HCT116 (cell line): Measurements from ENCODE around the gene PLG. TPM values are rescaled to one million over a fixed set of nuclear protein-coding genes. Genes with fewer than 3 reads are reported as not detected.

ENCODE experiments used
- ATAC-seq: fragments of 200-7000 bp; cut with Tn5 transposase; 2 replicates; pipeline ENCODE4 v1.9.1; 2020; ENCODE audit warnings: mild to moderate bottlenecking, moderate library complexity
- BruUV-seq: library from RNA; stranded (reverse); fragments of 400-500 nt; replicated peaks from 2 replicates; lab custom pipeline; 2021; lab: Mats Ljungman, UMichigan
- CTCF ChIA-PET: fragments of 300-600 bp; sonication (Branson Sonifier 250); formaldehyde crosslinking; loops from one replicate; lab custom pipeline; 2021; ENCODE audit warnings: antibody characterized with exemption; lab: Charles Lee
- POLR2A ChIA-PET: fragments of 300-600, 350-600 bp; sonication (Branson Sonifier 250); formaldehyde crosslinking; loops from one replicate; lab custom pipeline; 2021; ENCODE audit warnings: antibody characterized with exemption; lab: Charles Lee
- RAD21 ChIA-PET, 2 experiments: fragments of 300-600 bp; sonication (Branson Sonifier 250); formaldehyde crosslinking; loops; one replicate each; lab custom pipeline; 2023; ENCODE audit warnings: low total read pairs in 2 of 2; ENCODE audit not compliant: uncharacterized antibody in 2 of 2, unreplicated experiment in 2 of 2, low non-redundant PET in 1 of 2; lab: Charles Lee
- DNase-seq: peaks from one replicate; pipeline ENCODE4 v3.0.0-alpha.2; 2010; ENCODE audit warnings: low read depth, low spot score
- H2AFZ ChIP-seq: fragments of 200-600 bp; shearing (Covaris generic), sonication (generic); 2 replicates; pipeline ENCODE4 v1.6.1; 2017; ENCODE audit warnings: low read depth, mixed run types, mixed read lengths, antibody characterized with exemption, low read length; ENCODE audit not compliant: poor library complexity, severe bottlenecking
- H3K27ac ChIP-seq: 2 replicates; pipeline ENCODE4 v1.5.1; 2012; ENCODE audit warnings: low read depth, low read length
- H3K27me3 ChIP-seq: fragments of 200-600 bp; sonication (generic); 2 replicates; pipeline ENCODE4 v1.6.1; 2016; ENCODE audit warnings: mixed run types, low read length, mixed read lengths; ENCODE audit not compliant: insufficient read depth
- H3K36me3 ChIP-seq, 2 experiments: fragments of 200-500 bp in 1 of 2; fragments of 200-600 bp in 1 of 2; sonication (Bioruptor generic) in 1 of 2; sonication (generic) in 1 of 2; 2 replicates each; pipeline versions ENCODE4 v1.5.1 to v1.6.1; 2014 to 2016; ENCODE audit warnings: low read length in 2 of 2, inconsistent platforms in 1 of 2, mixed read lengths in 1 of 2, mixed run types in 1 of 2; ENCODE audit not compliant: insufficient read depth in 2 of 2, control insufficient read depth in 1 of 2
- H3K4me1 ChIP-seq, 2 experiments: fragments of 200-600 bp in 1 of 2; sonication (generic) in 1 of 2; 2 replicates each; pipeline versions ENCODE4 v1.5.1 to v1.6.1; 2012 to 2017; ENCODE audit warnings: low read length in 2 of 2, inconsistent platforms in 1 of 2, mild to moderate bottlenecking in 1 of 2, mixed read lengths in 1 of 2, mixed run types in 1 of 2, moderate library complexity in 1 of 2; ENCODE audit not compliant: insufficient read depth in 2 of 2, control insufficient read depth in 1 of 2
- H3K4me2 ChIP-seq: fragments of 200-600 bp; sonication (generic); 2 replicates; pipeline ENCODE4 v1.6.1; 2017; ENCODE audit warnings: mixed run types, low read length, mixed read lengths
- H3K4me3 ChIP-seq, 2 experiments: fragments of 200-600 bp in 1 of 2; sonication (generic) in 1 of 2; replicated peaks in 1 of 2; 2 replicates each; pipeline ENCODE4 v1.5.1; 2011 to 2016; ENCODE audit warnings: low read length in 2 of 2, control low read depth in 1 of 2, low read depth in 1 of 2, mild to moderate bottlenecking in 1 of 2, mixed read lengths in 1 of 2, mixed run types in 1 of 2
- H3K79me2 ChIP-seq: fragments of 200-600 bp; sonication (generic); 2 replicates; pipeline ENCODE4 v1.6.1; 2017; ENCODE audit warnings: mild to moderate bottlenecking, mixed run types, low read length, moderate library complexity, mixed read lengths; ENCODE audit not compliant: insufficient read depth
- H3K9ac ChIP-seq: fragments of 200-600 bp; sonication (generic); 2 replicates; pipeline ENCODE4 v1.6.1; 2016; ENCODE audit warnings: low read length, mixed read lengths
- H3K9me2 ChIP-seq: fragments of 200-600 bp; sonication (generic), shearing (Covaris generic); 2 replicates; pipeline ENCODE4 v1.6.1; 2017; ENCODE audit warnings: mixed run types, mild to moderate bottlenecking, moderate library complexity; ENCODE audit not compliant: insufficient read depth
- H3K9me3 ChIP-seq, 2 experiments: fragments of 200-500 bp in 1 of 2; fragments of 200-600 bp in 1 of 2; sonication (Bioruptor generic) in 1 of 2; sonication (generic) in 1 of 2; 2 replicates each; pipeline ENCODE4 v1.6.1; 2014 to 2017; ENCODE audit warnings: low read length in 2 of 2, mixed read lengths in 2 of 2, inconsistent platforms in 1 of 2, low read depth in 1 of 2, mild to moderate bottlenecking in 1 of 2, mixed run types in 1 of 2, moderate library complexity in 1 of 2; ENCODE audit not compliant: control insufficient read depth in 1 of 2, insufficient read depth in 1 of 2
- H4K20me1 ChIP-seq: fragments of 200-600 bp; sonication (generic), shearing (Covaris generic); 2 replicates; pipeline ENCODE4 v1.6.1; 2017; ENCODE audit warnings: mixed run types, mild to moderate bottlenecking, moderate library complexity; ENCODE audit not compliant: insufficient read depth
- ELF1 ChIP-seq: IDR thresholded peaks from 2 replicates; pipeline ENCODE4 v1.6.1; 2012; ENCODE audit warnings: low read depth, borderline replicate concordance
- EZH2phosphoT487 ChIP-seq: fragments of 200-600 bp; IDR thresholded peaks from 2 replicates; pipeline ENCODE4 v1.6.1; 2018; ENCODE audit warnings: antibody characterized with exemption, borderline replicate concordance
- RAD21 ChIP-seq: IDR thresholded peaks from 2 replicates; pipeline ENCODE4 v1.6.1; 2012; ENCODE audit warnings: low read depth, mild to moderate bottlenecking
- SRF ChIP-seq: IDR thresholded peaks from 2 replicates; pipeline ENCODE4 v1.6.1; 2012; ENCODE audit warnings: low read depth
- intact Hi-C: fragments of 100-400 bp; cut with micrococcal nuclease; formaldehyde crosslinking; loops from 2 replicates; pipeline ENCODE4 v1.10.0; 2022
- total RNA-seq: library from RNA; stranded (reverse); gene quantifications from one replicate; pipeline ENCODE4 v1.2.1, GENCODE V29; 2021; ENCODE audit not compliant: unreplicated experiment
- TF ChIP-seq, protein P1 (sequence below), 3 experiments: fragments of 200-600 bp in 1 of 3; sonication (generic) in 1 of 3; IDR thresholded peaks in 2 of 3; conservative IDR thresholded peaks in 1 of 3; 2 replicates each; pipeline ENCODE4 v1.5.1; 2012 to 2017; ENCODE audit warnings: low read depth in 2 of 3, low read length in 2 of 3, antibody characterized with exemption in 1 of 3, borderline replicate concordance in 1 of 3, control low read depth in 1 of 3, mild to moderate bottlenecking in 1 of 3, mixed read lengths in 1 of 3, mixed run types in 1 of 3, moderate library complexity in 1 of 3; ENCODE audit not compliant: insufficient read depth in 1 of 3

The PLG gene
- total RNA-seq, 1 experiment from 2014 or later, result 0.69 TPM

GRCh38 chr6:160667639-160668481 lies 34.2 kb upstream of the PLG start:
- intact Hi-C loops, result loop anchor here (1.0 to 10.0 kb wide), 2 partner anchors 148 to 803 kb away; no protein-coding TSS in a partner anchor

More at GRCh38 chr6:160667639-160668481, 34.2 kb upstream of the PLG start:
- no peaks in the 10 kb centered on the region for H3K9me3 ChIP-seq
- no peaks in the 10 kb centered on the region for H3K79me2 ChIP-seq
- RAD21 ChIA-PET, result no interaction called here
- H3K9me2 ChIP-seq, result no peaks in the 10 kb centered on the region
- H3K9ac ChIP-seq, result no peak overlapping the region
- no peak overlapping the region for H3K27ac ChIP-seq
- no peaks in the 10 kb centered on the region for H3K4me1 ChIP-seq
- CTCF ChIA-PET, result interaction anchor here (2.2 kb wide), 1 partner anchor 148 kb away, joined by 10 read pairs; no protein-coding TSS in a partner anchor
- H3K4me3 ChIP-seq, result no peak overlapping the region
- H3K36me3 ChIP-seq, result no peaks in the 10 kb centered on the region
- H4K20me1 ChIP-seq, result no peaks in the 10 kb centered on the region
- POLR2A ChIA-PET, result no interaction called here
- no peak overlapping the region for H3K4me2 ChIP-seq
- H3K27me3 ChIP-seq, result 0 out of 2 replicates have a peak, but pooled peaks cover 11% of the 10 kb centered on the region
- no peak overlapping the region for H2AFZ ChIP-seq
- DNase-seq, result peak; percentile 35
- BruUV-seq, result no TSS peak
- TF ChIP-seq SRF (no peak), EZH2phosphoT487 (no peak), RAD21 (peak; percentile 81), ELF1 (no peak)
- TF ChIP-seq, protein P1, sequence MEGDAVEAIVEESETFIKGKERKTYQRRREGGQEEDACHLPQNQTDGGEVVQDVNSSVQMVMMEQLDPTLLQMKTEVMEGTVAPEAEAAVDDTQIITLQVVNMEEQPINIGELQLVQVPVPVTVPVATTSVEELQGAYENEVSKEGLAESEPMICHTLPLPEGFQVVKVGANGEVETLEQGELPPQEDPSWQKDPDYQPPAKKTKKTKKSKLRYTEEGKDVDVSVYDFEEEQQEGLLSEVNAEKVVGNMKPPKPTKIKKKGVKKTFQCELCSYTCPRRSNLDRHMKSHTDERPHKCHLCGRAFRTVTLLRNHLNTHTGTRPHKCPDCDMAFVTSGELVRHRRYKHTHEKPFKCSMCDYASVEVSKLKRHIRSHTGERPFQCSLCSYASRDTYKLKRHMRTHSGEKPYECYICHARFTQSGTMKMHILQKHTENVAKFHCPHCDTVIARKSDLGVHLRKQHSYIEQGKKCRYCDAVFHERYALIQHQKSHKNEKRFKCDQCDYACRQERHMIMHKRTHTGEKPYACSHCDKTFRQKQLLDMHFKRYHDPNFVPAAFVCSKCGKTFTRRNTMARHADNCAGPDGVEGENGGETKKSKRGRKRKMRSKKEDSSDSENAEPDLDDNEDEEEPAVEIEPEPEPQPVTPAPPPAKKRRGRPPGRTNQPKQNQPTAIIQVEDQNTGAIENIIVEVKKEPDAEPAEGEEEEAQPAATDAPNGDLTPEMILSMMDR (IDR thresholded peaks at IDR 0.05 in 2 of 3, conservative IDR thresholded peaks at IDR 0.05 in 1 of 3; ENCODE audit: borderline replicate concordance in 1 of 3, insufficient read depth in 1 of 3, low read depth in 2 of 3, low read length in 2 of 3), result peak; percentile 52 to 86 (median 77); a peak in 5 of 6 replicates
- TF ChIP-seq, all 23 proteins: peak for 2
- ATAC-seq, result peak; percentile 94
